GM12878 (cell line): Measurements from ENCODE around the gene NUMA1. TPM values are rescaled to one million over a fixed set of nuclear protein-coding genes. Genes with fewer than 3 reads are reported as not detected.

Source experiments
- ATAC-seq: fragments of 200-7000 bp; cut with Tn5 transposase; 3 replicates; pipeline ENCODE4 v1.9.1; 2020; ENCODE audit warnings: mild to moderate bottlenecking, moderate library complexity
- BruUV-seq: library from RNA; stranded (reverse); fragments of 400-500 nt; replicated peaks from 2 replicates; lab custom pipeline; 2021; lab: Mats Ljungman, UMichigan
- CTCF ChIA-PET: fragments of 300-600 bp; sonication (Branson Sonifier 250); formaldehyde crosslinking; extraction: SDS; loops from one replicate; lab custom pipeline; 2021; ENCODE audit warnings: inconsistent platforms; lab: Yijun Ruan, JAX
- POLR2A ChIA-PET: fragments of 350-600 bp; formaldehyde crosslinking; extraction: SDS; loops from one replicate; lab custom pipeline; 2021; ENCODE audit warnings: inconsistent platforms; lab: Charles Lee
- RAD21 ChIA-PET: fragments of 300-600 bp; sonication (Branson Sonifier 250); formaldehyde crosslinking; loops from one replicate; lab custom pipeline; 2023; ENCODE audit warnings: antibody characterized with exemption; ENCODE audit not compliant: unreplicated experiment; lab: Charles Lee
- SMC1A ChIA-PET: fragments of 300-600 bp; sonication (Branson Sonifier 250); formaldehyde crosslinking; loops from one replicate; lab custom pipeline; 2023; ENCODE audit not compliant: unreplicated experiment, uncharacterized antibody; lab: Charles Lee
- DNase-seq: peaks from one replicate; pipeline ENCODE4 v3.0.0-alpha.2; 2011; ENCODE audit warnings: low read depth, low spot score
- FAIRE-seq: peaks from 3 replicates; lab custom pipeline; 2011; peaks lifted over from hg19 to GRCh38; lab: Jason Lieb, UNC
- H2AFZ ChIP-seq: 2 replicates; pipeline ENCODE4 v1.6.0; 2011; ENCODE audit warnings: low read depth, low read length, control low read depth; ENCODE audit not compliant: control insufficient read depth
- H3K27ac ChIP-seq: 2 replicates; pipeline ENCODE4 v1.5.1; 2011; ENCODE audit warnings: control low read depth; ENCODE audit not compliant: control insufficient read depth, insufficient read depth
- H3K27me3 ChIP-seq, 2 experiments: replicated peaks in 1 of 2; 2 replicates each; pipeline versions ENCODE4 v1.6.0 to v1.6.1; 2011; ENCODE audit warnings: low read length in 1 of 2; ENCODE audit not compliant: control insufficient read depth in 2 of 2, insufficient read depth in 2 of 2
- H3K36me3 ChIP-seq, 2 experiments: 2 replicates each; pipeline ENCODE4 v1.5.1; 2011; ENCODE audit warnings: low read length in 1 of 2; ENCODE audit not compliant: control insufficient read depth in 2 of 2, insufficient read depth in 2 of 2
- H3K4me1 ChIP-seq: 2 replicates; pipeline ENCODE4 v1.6.1; 2011; ENCODE audit warnings: mild to moderate bottlenecking, low read length, moderate library complexity, mixed read lengths; ENCODE audit not compliant: control insufficient read depth, insufficient read depth
- H3K4me2 ChIP-seq: 2 replicates; pipeline ENCODE4 v1.6.0; 2011; ENCODE audit warnings: control low read depth; ENCODE audit not compliant: control insufficient read depth, insufficient read depth
- H3K4me3 ChIP-seq: fragments of 200-600 bp; sonication (generic); 2 replicates; pipeline ENCODE4 v1.5.1; 2016
- H3K79me2 ChIP-seq: 2 replicates; pipeline ENCODE4 v1.6.0; 2011; ENCODE audit warnings: low read length; ENCODE audit not compliant: control insufficient read depth, insufficient read depth
- H3K9ac ChIP-seq: 2 replicates; pipeline ENCODE4 v1.8.0; 2011; ENCODE audit warnings: low read length, control low read depth, mixed read lengths; ENCODE audit not compliant: control insufficient read depth, insufficient read depth
- H3K9me3 ChIP-seq: replicated peaks from 3 replicates; pipeline ENCODE4 v1.5.1; 2011; ENCODE audit warnings: mild to moderate bottlenecking, low read length; ENCODE audit not compliant: control insufficient read depth, insufficient read depth
- H4K20me1 ChIP-seq: 2 replicates; pipeline ENCODE4 v1.6.0; 2011; ENCODE audit not compliant: control insufficient read depth, insufficient read depth
- BCL3 ChIP-seq: IDR thresholded peaks from 2 replicates; pipeline ENCODE4 v1.6.1; 2011; ENCODE audit warnings: borderline replicate concordance, low read depth, mild to moderate bottlenecking, moderate library complexity, low read length; ENCODE audit not compliant: insufficient read depth, poor library complexity, severe bottlenecking
- CREB1 ChIP-seq: IDR thresholded peaks from 2 replicates; pipeline ENCODE4 v1.6.1; 2012; ENCODE audit warnings: low read depth, mild to moderate bottlenecking, inconsistent platforms
- MLLT1 ChIP-seq: fragments of 450-650 bp; IDR thresholded peaks from 2 replicates; pipeline ENCODE4 v1.6.1; 2016; ENCODE audit warnings: mild to moderate bottlenecking
- NR2F1 ChIP-seq: fragments of 450-650 bp; conservative IDR thresholded peaks from 2 replicates; pipeline ENCODE4 v1.6.1; 2017; ENCODE audit warnings: mild to moderate bottlenecking
- STAT3 ChIP-seq: IDR thresholded peaks from 2 replicates; pipeline ENCODE4 v1.6.1; 2011; ENCODE audit warnings: low read depth, low read length, improper control_type of control experiment
- WGBS: methylation state at CpG from one replicate; pipeline ENCODE4 v1.1.6; 2016; ENCODE audit warnings: low lambda C conversion rate; ENCODE audit not compliant: insufficient replicate concordance, insufficient coverage; ENCODE audit errors: missing lambda C conversion rate; 5-methylcytosine and 5-hydroxymethylcytosine counted together
- in situ Hi-C: fragments of 300-500 bp; cut with MboI; formaldehyde crosslinking; loops from 9 replicates; pipeline ENCODE4 v1.14.3; 2018; ENCODE audit warnings: mixed read lengths
- intact Hi-C: fragments of 100-400 bp; cut with micrococcal nuclease; formaldehyde crosslinking; loops from one replicate; pipeline ENCODE4 v1.14.2; 2022; ENCODE audit not compliant: unreplicated experiment
- polyA plus RNA-seq, 11 experiments: library from polyadenylated mRNA; depleted of rRNA in 4 of 11; unstranded in 6 of 11; stranded (reverse) in 5 of 11; fragments of >200 nt; fragmentation: Nextera tagmentation in 4 of 11; fragmentation: Illumina TruSeq in 1 of 11; extraction: Ambion mirVana in 4 of 11; extraction: Trizol in 1 of 11; gene quantifications; 1 replicate in 1 of 11; 2 replicates in 10 of 11; pipeline versions ENCODE4 v1.2.1 to v1.2.3, GENCODE V29; 2011 to 2016; ENCODE audit warnings: inconsistent platforms in 2 of 11, missing spikeins in 2 of 11, low read depth in 1 of 11
- total RNA-seq, 4 experiments: library from RNA; depleted of rRNA in 3 of 4; stranded (reverse); fragments of >200 nt in 3 of 4; fragmentation: Illumina TruSeq in 1 of 4; extraction: Trizol in 1 of 4; gene quantifications; 2 replicates each; pipeline versions ENCODE4 v1.2.1 to v1.2.3, GENCODE V29; 2013 to 2021

Gene NUMA1
- total and polyA plus RNA-seq, 10 of the 15 experiments (the other 5 are each of a cell fraction or from before 2014, with no cell fraction given) = 5.5 to 111 (median 61.0) TPM

- WGBS = 77% methylated on average over 6 of the region's 6 CpGs
- no peak overlapping the region for H3K9ac ChIP-seq
- H2AFZ ChIP-seq = no peak overlapping the region
- CTCF ChIA-PET = interaction anchor here (0.8 to 2.9 kb wide), 15 partner anchors 8 to 352 kb away, joined by 3 to 21 read pairs (median 5); partner anchors contain the start of gene LAMTOR1
- FAIRE-seq (no peak), ATAC-seq (no peak), DNase-seq (no peak)
- 0 out of 4 replicates have a peak, but pooled peaks cover 0 to 2% of the 10 kb centered on the region in 2 experiments for H3K36me3 ChIP-seq
- no peaks in the 10 kb centered on the region for H3K9me3 ChIP-seq
- peak overlapping the region; percentile 77 for H3K4me3 ChIP-seq
- RAD21 ChIA-PET = interaction anchor here (0.9 to 2.9 kb wide), 7 partner anchors 12 to 352 kb away, joined by 3 to 16 read pairs (median 3); no protein-coding TSS in a partner anchor
- intact Hi-C loops = no loop called here
- H3K27ac ChIP-seq = no peak overlapping the region
- H3K4me1 ChIP-seq = peaks cover 16% of the 10 kb centered on the region
- TSS peak; percentile 65 for BruUV-seq
- H3K4me2 ChIP-seq = peak overlapping the region; percentile 15
- SMC1A ChIA-PET = interaction anchor here (1.2 to 3.0 kb wide), 9 partner anchors 10 to 101 kb away, joined by 3 to 26 read pairs (median 6); no protein-coding TSS in a partner anchor
- POLR2A ChIA-PET = interaction anchor here (0.6 to 1.6 kb wide), 9 partner anchors 9 to 336 kb away, joined by 3 to 9 read pairs (median 3); no protein-coding TSS in a partner anchor
- in situ Hi-C loops = no loop called here
- H4K20me1 ChIP-seq = no peaks in the 10 kb centered on the region
- TF ChIP-seq CREB1 (no peak), BCL3 (no peak), NR2F1 (no peak), STAT3 (no peak), MLLT1 (0 out of 2 replicates have a peak, but pooled peaks have one; percentile 19)
- H3K79me2 ChIP-seq = peaks cover 56% of the 10 kb centered on the region
- H3K27me3 ChIP-seq = no peaks in the 10 kb centered on the region
These were observed 1.9 kb downstream of the NUMA1 start for GRCh38 chr11:72078477-72078876.
